H9 (cell line): ENCODE data around the gene TMCC2. TPM values are rescaled to one million over a fixed set of nuclear protein-coding genes. Genes with fewer than 3 reads are reported as not detected.
A peak's percentile ranks its signal among the peaks of the same experiment; 100 is the strongest.

Experiments used
- DNase-seq: peaks from one replicate; pipeline ENCODE4 v3.0.0-alpha.2; 2017
- H2AFZ ChIP-seq: one replicate; pipeline ENCODE4 v1.6.1; 2013; ENCODE audit warnings: mild to moderate bottlenecking, low read length, control low read depth, moderate library complexity
- H2AK5ac ChIP-seq: 2 replicates; pipeline ENCODE4 v1.6.1; 2013; ENCODE audit warnings: low read length, control low read depth, mixed read lengths; ENCODE audit not compliant: insufficient read length
- H2BK120ac ChIP-seq: one replicate; pipeline ENCODE4 v1.6.1; 2013; ENCODE audit warnings: low read depth, mild to moderate bottlenecking, low read length, control low read depth, inconsistent platforms; ENCODE audit not compliant: poor library complexity, severe bottlenecking
- H2BK12ac ChIP-seq: 2 replicates; pipeline ENCODE4 v1.6.1; 2013; ENCODE audit warnings: low read length, control low read depth, mixed read lengths, low read depth; ENCODE audit not compliant: insufficient read length
- H2BK15ac ChIP-seq: 2 replicates; pipeline ENCODE4 v1.6.1; 2013; ENCODE audit warnings: low read depth, low read length, control low read depth
- H2BK20ac ChIP-seq: one replicate; pipeline ENCODE4 v1.6.1; 2013; ENCODE audit warnings: low read depth, mild to moderate bottlenecking, low read length, control low read depth, inconsistent platforms; ENCODE audit not compliant: poor library complexity, severe bottlenecking
- H2BK5ac ChIP-seq: 2 replicates; pipeline ENCODE4 v1.6.1; 2013; ENCODE audit warnings: low read length, control low read depth, mixed read lengths; ENCODE audit not compliant: insufficient read length
- H3K14ac ChIP-seq: 2 replicates; pipeline ENCODE4 v1.6.1; 2013; ENCODE audit warnings: low read length, control low read depth; ENCODE audit not compliant: insufficient read depth
- H3K18ac ChIP-seq: 2 replicates; pipeline ENCODE4 v1.6.1; 2013; ENCODE audit warnings: low read depth, mild to moderate bottlenecking, mixed read lengths, low read length, control low read depth; ENCODE audit not compliant: insufficient read length
- H3K23ac ChIP-seq: 2 replicates; pipeline ENCODE4 v1.6.1; 2013; ENCODE audit warnings: low read length, control low read depth, mixed read lengths, low read depth; ENCODE audit not compliant: insufficient read length
- H3K23me2 ChIP-seq: 2 replicates; pipeline ENCODE4 v1.6.1; 2013; ENCODE audit warnings: low read depth, mild to moderate bottlenecking, mixed read lengths, low read length, control low read depth; ENCODE audit not compliant: insufficient read length, poor library complexity, severe bottlenecking
- H3K27ac ChIP-seq: 2 replicates; pipeline ENCODE4 v1.5.1; 2013; ENCODE audit warnings: low read length, control low read depth, mixed read lengths, low read depth; ENCODE audit not compliant: insufficient read length
- H3K27me3 ChIP-seq: 2 replicates; pipeline ENCODE4 v1.6.1; 2013; ENCODE audit warnings: low read length, control low read depth, inconsistent platforms; ENCODE audit not compliant: insufficient read depth
- H3K4ac ChIP-seq: 2 replicates; pipeline ENCODE4 v1.6.1; 2013; ENCODE audit warnings: low read depth, mild to moderate bottlenecking, control low read depth, inconsistent platforms, low read length, moderate library complexity
- H3K4me1 ChIP-seq: 2 replicates; pipeline ENCODE4 v1.6.1; 2013; ENCODE audit warnings: low read length, control low read depth, inconsistent platforms; ENCODE audit not compliant: insufficient read depth
- H3K4me2 ChIP-seq: 2 replicates; pipeline ENCODE4 v1.6.1; 2013; ENCODE audit warnings: low read length, control low read depth, mixed read lengths; ENCODE audit not compliant: insufficient read length, insufficient read depth
- H3K56ac ChIP-seq: 2 replicates; pipeline ENCODE4 v1.6.1; 2013; ENCODE audit warnings: low read depth, mild to moderate bottlenecking, mixed read lengths, low read length, control low read depth; ENCODE audit not compliant: insufficient read length
- H3K79me1 ChIP-seq: 2 replicates; pipeline ENCODE4 v1.6.1; 2013; ENCODE audit warnings: low read depth, mild to moderate bottlenecking, moderate library complexity, low read length, control low read depth, inconsistent platforms; ENCODE audit not compliant: insufficient read depth, poor library complexity, severe bottlenecking
- H3K79me2 ChIP-seq: 2 replicates; pipeline ENCODE4 v1.6.1; 2013; ENCODE audit warnings: low read length, control low read depth, inconsistent platforms; ENCODE audit not compliant: insufficient read depth
- H3K9ac ChIP-seq: 2 replicates; pipeline ENCODE4 v1.6.1; 2013; ENCODE audit warnings: low read length, control low read depth, mixed read lengths; ENCODE audit not compliant: insufficient read length; ENCODE audit errors: extremely low read depth
- H3K9me3 ChIP-seq: one replicate; pipeline ENCODE4 v1.6.1; 2013; ENCODE audit warnings: low read depth, low read length, inconsistent platforms; ENCODE audit not compliant: control insufficient read depth
- H3T11ph ChIP-seq: one replicate; pipeline ENCODE4 v1.6.1; 2013; ENCODE audit warnings: mild to moderate bottlenecking, low read length, control low read depth, inconsistent platforms
- H4K20me1 ChIP-seq: one replicate; pipeline ENCODE4 v1.6.1; 2013; ENCODE audit not compliant: control insufficient read depth, insufficient read length, insufficient read depth
- H4K5ac ChIP-seq: 2 replicates; pipeline ENCODE4 v1.6.1; 2013; ENCODE audit warnings: low read depth, mild to moderate bottlenecking, mixed read lengths, low read length, control low read depth; ENCODE audit not compliant: insufficient read length
- H4K8ac ChIP-seq: replicated peaks from 2 replicates; pipeline ENCODE4 v1.6.1; 2013; ENCODE audit warnings: low read length, control low read depth, mixed read lengths, low read depth; ENCODE audit not compliant: insufficient read length
- H4K91ac ChIP-seq: 2 replicates; pipeline ENCODE4 v1.6.1; 2013; ENCODE audit warnings: low read depth, mild to moderate bottlenecking, moderate library complexity, mixed read lengths, low read length, control low read depth; ENCODE audit not compliant: insufficient read length
- H3K27ac Mint-ChIP-seq, 3 experiments: 2 replicates in 2 of 3; 3 replicates in 1 of 3; pipeline ENCODE4 v1.8.0; 2020 to 2021; ENCODE audit warnings: mixed read lengths in 3 of 3, mild to moderate bottlenecking in 1 of 3, moderate library complexity in 1 of 3
- H3K27me3 Mint-ChIP-seq: 2 replicates; pipeline ENCODE4 v1.8.0; 2021; ENCODE audit warnings: low read depth, mild to moderate bottlenecking, moderate library complexity, mixed read lengths
- H3K36me3 Mint-ChIP-seq, 3 experiments: 2 replicates in 2 of 3; 3 replicates in 1 of 3; pipeline ENCODE4 v1.8.0; 2020 to 2021; ENCODE audit warnings: low read depth in 3 of 3, mixed read lengths in 3 of 3; ENCODE audit not compliant: insufficient read depth in 1 of 3
- H3K4me1 Mint-ChIP-seq, 2 experiments: 2 replicates each; pipeline ENCODE4 v1.8.0; 2020; ENCODE audit warnings: mixed read lengths in 2 of 2
- H3K4me3 Mint-ChIP-seq, 2 experiments: 2 replicates in 1 of 2; 3 replicates in 1 of 2; pipeline ENCODE4 v1.8.0; 2020 to 2021; ENCODE audit warnings: mild to moderate bottlenecking in 2 of 2, mixed read lengths in 2 of 2, moderate library complexity in 1 of 2
- H3K9me3 Mint-ChIP-seq, 2 experiments: 2 replicates in 1 of 2; 3 replicates in 1 of 2; pipeline ENCODE4 v1.8.0; 2020; ENCODE audit warnings: mild to moderate bottlenecking in 2 of 2, mixed read lengths in 2 of 2, moderate library complexity in 1 of 2
- CTCF ChIP-seq: fragments of 200-600 bp; sonication (generic); conservative IDR thresholded peaks from 3 replicates; pipeline ENCODE4 v1.8.0; 2021; ENCODE audit warnings: antibody characterized with exemption, mild to moderate bottlenecking
- WGBS: extraction: QIAGEN DNeasy Blood & Tissue Kit; methylation state at CpG from one replicate; pipeline ENCODE4 v1.1.7; 2013; ENCODE audit warnings: missing lambda C conversion rate, low lambda C conversion rate, mixed read lengths; ENCODE audit not compliant: insufficient read length; ENCODE audit errors: extremely low coverage; 5-methylcytosine and 5-hydroxymethylcytosine counted together
- total RNA-seq: library from RNA; stranded (reverse); gene quantifications from 2 replicates; pipeline ENCODE4 v1.2.1, GENCODE V29; 2021

The TMCC2 gene
- total RNA-seq, 1 experiment from 2014 or later: 11.7 TPM

DNA sequence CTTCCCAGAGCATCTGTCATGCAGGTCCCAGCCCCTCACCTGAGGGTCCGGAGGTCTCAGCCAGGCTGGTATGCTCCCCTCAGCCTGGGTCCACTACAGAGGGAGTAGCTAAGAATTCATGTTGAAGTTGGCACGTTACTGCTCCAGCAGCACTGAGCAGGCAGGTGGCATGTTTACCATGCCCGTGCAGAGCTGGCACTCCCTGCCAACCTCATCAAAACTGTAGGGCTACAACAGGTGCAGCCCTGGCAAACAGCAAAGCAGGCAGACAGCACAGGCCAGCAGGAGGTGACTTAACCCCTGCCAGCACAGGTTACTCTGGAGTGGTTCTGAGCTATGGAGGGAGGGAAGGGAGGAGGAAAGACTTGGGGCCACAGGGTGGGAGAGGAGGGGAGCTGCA, 47.4 kb downstream of the TMCC2 start:
- no peak overlapping the region for H3K4me2 ChIP-seq
- no peak overlapping the region for H3K9ac ChIP-seq
- H2BK120ac ChIP-seq: no peak overlapping the region
- H3K9me3 ChIP-seq: no peaks in the 10 kb centered on the region
- H3K4me1 ChIP-seq: peaks cover 3% of the 10 kb centered on the region; the same call in 1 of the 2 replicates
- H3K4me3 Mint-ChIP-seq: no peak overlapping the region
- H3K9me3 Mint-ChIP-seq: no peaks in the 10 kb centered on the region
- no peak overlapping the region for H2BK20ac ChIP-seq
- no peak overlapping the region for H3K18ac ChIP-seq
- no peaks in the 10 kb centered on the region for H3K79me1 ChIP-seq
- no peak for TF ChIP-seq CTCF
- H3K27ac Mint-ChIP-seq: peak overlapping the region in 1 of 3 experiments; percentile 85; a peak in 2 of 7 replicates
- WGBS: no CpG with 5 or more reads among the region's 3 CpGs
- peaks cover 2% of the 10 kb centered on the region for H4K20me1 ChIP-seq
- no peak overlapping the region for H3K14ac ChIP-seq
- no peaks in the 10 kb centered on the region for H3K23me2 ChIP-seq
- no peak overlapping the region for H2BK5ac ChIP-seq
- DNase-seq: no peak
- H3K36me3 Mint-ChIP-seq: peaks cover 1 to 17% (median 16%) of the 10 kb centered on the region in 3 experiments; a peak in 6 of 7 replicates
- H3K27me3 ChIP-seq: no peaks in the 10 kb centered on the region
- peaks cover 22 to 39% of the 10 kb centered on the region in 2 experiments for H3K4me1 Mint-ChIP-seq
- H3K79me2 ChIP-seq: no peaks in the 10 kb centered on the region
- no peak overlapping the region for H4K8ac ChIP-seq
- H4K5ac ChIP-seq: no peak overlapping the region
- no peak overlapping the region for H3K56ac ChIP-seq
- H3K4ac ChIP-seq: no peak overlapping the region
- no peak overlapping the region for H3T11ph ChIP-seq
- H3K27ac ChIP-seq: no peak overlapping the region
- no peak overlapping the region for H4K91ac ChIP-seq
- H2BK15ac ChIP-seq: no peak overlapping the region; the same call in 1 of the 2 replicates
- no peak overlapping the region for H3K23ac ChIP-seq
- H3K27me3 Mint-ChIP-seq: no peaks in the 10 kb centered on the region
- H2AK5ac ChIP-seq: no peak overlapping the region
- no peak overlapping the region for H2AFZ ChIP-seq
- no peak overlapping the region for H2BK12ac ChIP-seq
